Tibial nerve (tissue), 4 donors: ENCODE data around the gene MME.

Experiments used
- CTCF ChIP-seq, 5 experiments: fragments of 200-600 bp in 3 of 5; fragments of 450-650 bp in 2 of 5; sonication (generic) in 3 of 5; IDR thresholded peaks; one replicate each; pipeline ENCODE4 v1.5.1; 2016 to 2019; ENCODE audit warnings: antibody characterized with exemption in 5 of 5, mild to moderate bottlenecking in 3 of 5, moderate library complexity in 2 of 5
- EP300 ChIP-seq, 2 donors: sonication (generic); formaldehyde crosslinking; IDR thresholded peaks; one replicate each; pipeline ENCODE4 v1.6.1; 2017; ENCODE audit warnings: antibody characterized with exemption in 2 of 2, mild to moderate bottlenecking in 1 of 2
- POLR2A ChIP-seq, 2 donors: fragments of 450-650 bp; IDR thresholded peaks; one replicate each; pipeline ENCODE4 v1.6.1; 2017; ENCODE audit warnings: antibody characterized with exemption in 2 of 2, mild to moderate bottlenecking in 2 of 2, moderate library complexity in 2 of 2

- TF ChIP-seq POLR2A (IDR thresholded peaks at IDR 0.05) (no peak), CTCF (IDR thresholded peaks at IDR 0.05) (no peak), EP300 (IDR thresholded peaks at IDR 0.05) (peak in 1 of 2 donors; percentile 10)
Measured at GRCh38 chr3:155230382-155230781, 150.3 kb downstream of the MME start.
